Superior temporal gyrus (tissue), 1 donor: ENCODE results near the gene CHST12.

Experiments used
- DNase-seq: peaks from one replicate; pipeline ENCODE4 v3.0.0-alpha.2; 2016; ENCODE audit errors: extremely low spot score

The CHST12 gene

GRCh38 chr7:2478800-2479199, 75.4 kb downstream of the CHST12 start:
- no peak for DNase-seq

DNA sequence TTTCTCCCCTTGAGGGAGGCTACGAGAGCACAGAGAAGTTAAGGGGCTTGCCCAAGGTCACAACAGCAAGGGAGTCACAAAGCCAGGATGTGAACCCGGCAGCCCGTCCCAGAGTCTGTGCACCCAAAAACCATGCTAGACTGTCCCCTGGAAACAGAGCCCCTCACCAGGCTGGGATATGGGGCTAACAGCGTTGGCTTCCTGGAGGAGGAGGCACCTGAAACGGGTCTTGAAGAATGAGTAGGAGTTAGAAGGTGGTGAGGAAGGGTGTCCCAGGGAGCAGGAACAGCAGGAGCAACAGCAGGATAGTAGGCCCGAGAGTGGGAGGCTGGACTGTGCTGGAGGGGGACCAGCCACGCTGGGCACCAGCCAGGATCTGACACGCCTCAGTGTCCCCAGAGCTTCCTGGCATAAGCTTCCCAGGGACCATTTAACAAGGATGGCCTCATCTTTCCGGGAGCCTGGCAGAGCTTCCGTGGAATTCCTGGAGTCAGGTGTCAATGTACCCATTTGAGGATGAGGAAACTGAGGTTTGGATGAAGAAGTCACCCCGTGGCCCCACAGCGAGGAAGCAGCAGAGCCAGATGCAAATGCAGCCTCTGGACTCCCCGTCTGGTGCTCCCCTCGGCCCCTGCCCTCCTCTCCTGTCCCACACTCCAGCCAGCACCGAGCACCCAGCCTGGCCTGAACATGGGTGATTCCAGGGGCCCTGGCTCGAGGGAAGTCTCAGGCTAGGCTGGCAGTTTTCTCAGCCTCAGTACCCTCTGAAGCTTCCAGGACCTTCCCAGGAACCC, 76.1 kb downstream of the CHST12 start:
- no peak for DNase-seq

- no peak for DNase-seq
These were observed 76.6 kb downstream of the CHST12 start for GRCh38 chr7:2480070-2480408.

GRCh38 chr7:2481195-2481594, 77.8 kb downstream of the CHST12 start:
- DNase-seq = no peak

DNA sequence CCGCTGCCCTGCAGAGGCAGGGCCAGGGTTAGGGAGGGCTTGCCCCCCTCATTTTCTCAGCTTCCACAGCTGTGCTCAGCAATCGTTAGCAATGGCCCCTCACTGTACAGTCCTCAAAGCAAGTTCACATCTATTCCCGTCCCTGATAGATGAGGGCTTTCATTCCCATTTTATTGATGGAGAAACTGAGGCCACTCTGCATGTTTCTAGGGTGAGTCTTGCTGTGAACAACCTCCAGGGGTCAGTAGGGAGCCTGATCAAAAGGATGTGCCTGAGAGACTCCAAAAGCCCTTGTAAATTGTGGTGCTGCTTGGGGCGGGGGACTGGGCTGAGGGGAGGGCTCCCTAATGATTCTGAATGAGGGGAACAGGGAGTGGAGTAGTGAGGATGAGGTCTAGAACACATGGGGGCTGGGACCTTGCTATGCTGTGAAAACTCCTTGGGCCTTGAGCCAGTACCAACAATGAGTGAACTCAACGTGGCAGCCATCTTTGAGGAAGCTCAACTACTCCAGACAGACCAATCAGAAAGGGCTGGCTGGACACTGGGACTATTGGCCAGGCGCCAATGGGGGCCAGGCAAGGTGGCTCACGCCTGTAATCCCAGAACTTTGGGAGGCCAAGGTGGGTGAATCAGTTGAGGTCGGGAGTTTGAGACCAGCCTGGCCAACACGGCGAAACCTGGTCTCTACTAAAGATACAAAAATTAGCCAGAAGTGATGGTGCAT, 79.5 kb downstream of the CHST12 start:
- DNase-seq = no peak

DNA sequence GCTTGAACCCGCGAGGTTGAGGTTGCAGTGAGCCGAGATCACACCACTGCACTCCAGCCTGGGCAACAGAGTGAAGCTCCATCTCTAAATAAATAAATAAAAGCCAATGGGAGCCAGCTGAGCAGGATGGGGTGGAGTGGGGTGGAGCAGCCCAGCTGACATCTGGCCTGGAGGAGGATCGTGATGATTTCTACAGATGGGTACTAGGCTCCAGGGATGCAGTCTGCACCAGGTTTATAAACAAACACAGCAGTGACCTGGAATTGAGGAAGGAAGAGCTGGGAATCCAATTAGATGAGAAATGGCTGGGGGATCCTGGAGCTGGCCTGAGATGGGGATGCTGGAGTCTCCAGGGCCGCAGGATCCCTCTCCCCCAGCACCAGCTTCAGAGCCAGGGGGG, 80.1 kb downstream of the CHST12 start:
- DNase-seq = no peak

- DNase-seq = no peak
These were observed 81.5 kb downstream of the CHST12 start for GRCh38 chr7:2484868-2485267.

DNA sequence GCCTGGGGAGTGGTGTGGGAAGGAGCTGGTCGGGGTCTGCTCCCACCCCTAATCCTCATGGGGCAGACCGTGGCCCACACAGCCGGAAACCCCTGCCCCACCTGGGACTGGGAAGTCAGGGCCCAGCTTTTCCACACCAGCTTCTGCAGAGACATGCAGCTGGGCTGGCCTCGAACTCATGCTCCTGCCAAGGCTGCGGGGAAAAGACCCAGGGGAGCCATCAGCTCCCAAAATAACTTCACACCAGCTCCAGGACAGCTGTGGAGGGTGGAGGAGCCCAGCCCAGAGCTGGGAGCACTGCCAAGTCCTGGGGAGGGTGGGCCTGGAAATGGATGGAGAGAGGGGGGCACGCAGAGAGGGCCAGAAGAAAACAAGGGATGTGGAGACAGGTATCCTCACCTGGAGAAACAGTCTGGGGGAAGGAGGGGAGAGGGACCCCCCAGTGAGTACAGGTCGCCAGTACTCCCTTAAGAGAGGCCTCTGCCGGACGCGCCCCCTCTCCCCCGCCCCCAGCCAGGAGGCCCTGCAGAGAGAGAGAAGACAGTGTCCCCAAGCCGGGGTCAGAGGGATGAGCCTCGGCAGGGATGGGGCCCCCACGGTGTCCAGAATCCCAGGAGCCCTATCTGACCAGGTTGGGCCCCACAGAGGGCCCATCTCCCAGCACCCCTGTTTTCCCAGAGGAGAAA, 84.3 kb downstream of the CHST12 start:
- DNase-seq = no peak

GRCh38 chr7:2488272-2488645, 84.8 kb downstream of the CHST12 start:
- no peak for DNase-seq

DNA sequence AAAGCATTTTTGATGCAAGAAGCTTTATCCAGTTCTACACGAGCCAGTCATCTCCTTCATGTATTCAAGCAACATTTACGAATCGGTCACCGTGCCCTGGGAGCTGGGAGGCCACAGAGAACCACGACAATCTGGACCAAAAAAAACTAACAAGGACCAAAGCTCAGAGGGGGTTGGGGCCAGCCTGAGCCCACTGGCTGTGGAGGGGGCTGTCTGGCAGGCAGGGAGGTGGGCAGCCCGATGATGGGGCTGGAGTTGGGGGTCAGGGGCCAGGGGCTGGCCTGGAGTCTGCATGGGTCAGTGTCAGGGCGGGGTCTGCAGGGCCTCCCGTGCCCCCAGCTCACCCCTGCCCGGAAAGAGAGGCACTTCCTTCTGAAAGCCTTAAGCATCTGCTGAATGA, 85.3 kb downstream of the CHST12 start:
- DNase-seq = no peak

- DNase-seq = no peak
These were observed 86.8 kb downstream of the CHST12 start for GRCh38 chr7:2490181-2490651.

GRCh38 chr7:2492038-2492437, 88.6 kb downstream of the CHST12 start:
- DNase-seq = no peak

- no peak for DNase-seq
These were observed 90.1 kb downstream of the CHST12 start for GRCh38 chr7:2493205-2494164.

DNA sequence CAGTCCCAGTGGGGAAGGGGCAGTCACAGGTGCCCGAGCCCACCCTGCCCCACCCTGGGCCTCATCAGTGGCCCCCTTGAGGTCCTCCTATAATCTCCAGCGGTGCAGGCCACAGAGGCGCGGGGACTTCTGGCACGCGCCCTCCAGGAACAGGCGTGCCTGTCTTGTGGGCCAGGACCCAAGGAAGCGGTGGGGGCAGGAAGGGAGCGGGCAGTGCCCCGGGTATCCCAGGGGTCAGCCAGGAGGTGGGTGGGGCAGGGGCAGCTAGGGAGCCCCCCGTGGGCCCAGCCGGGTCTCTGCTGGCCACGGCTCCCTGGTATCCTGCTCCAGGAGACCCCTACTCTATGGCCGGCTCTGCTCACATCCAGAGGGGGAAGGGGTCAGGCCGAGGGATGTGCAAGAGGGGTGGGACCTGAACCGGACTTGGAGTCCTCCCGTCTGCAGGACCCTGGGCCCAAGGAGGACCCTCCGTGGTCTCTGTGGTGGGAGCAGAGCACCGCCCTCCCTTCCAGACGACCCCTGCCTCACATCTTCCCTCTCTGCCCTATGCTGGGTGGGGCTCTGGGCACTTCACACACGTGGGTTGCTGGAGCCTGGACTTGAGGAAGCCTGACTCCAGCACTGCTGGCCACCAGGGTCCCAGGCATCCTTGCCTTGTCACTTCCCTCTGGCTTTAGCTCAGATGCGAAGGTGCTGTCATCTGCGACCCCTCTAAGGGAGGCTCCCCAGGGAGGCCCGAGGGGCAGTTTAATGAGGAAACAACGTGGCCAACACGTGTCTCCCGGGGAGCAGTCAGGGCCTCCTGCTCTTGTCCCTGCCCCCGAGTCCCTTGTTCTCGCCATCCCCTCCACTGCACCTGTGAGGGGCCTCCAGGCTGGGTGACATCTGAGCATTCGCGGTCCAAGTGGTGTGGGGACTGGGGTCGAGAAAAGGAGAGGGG, 91.0 kb downstream of the CHST12 start:
- DNase-seq = no peak

GRCh38 chr7:2495418-2496299, 92.2 kb downstream of the CHST12 start:
- no peak for DNase-seq

GRCh38 chr7:2496375-2496774, 93.0 kb downstream of the CHST12 start:
- no peak for DNase-seq

GRCh38 chr7:2497065-2497464, 93.7 kb downstream of the CHST12 start:
- DNase-seq = no peak

GRCh38 chr7:2497500-2498336, 94.3 kb downstream of the CHST12 start:
- no peak for DNase-seq
